Fibroblast of the aortic adventitia (primary cell): ENCODE data around the gene SCOC. TPM values are rescaled to one million over a fixed set of nuclear protein-coding genes. Genes with fewer than 3 reads are reported as not detected.

Source experiments
- DNase-seq: peaks from one replicate; pipeline ENCODE4 v3.0.0-alpha.2; 2010; ENCODE audit warnings: low read depth
- H3K4me3 ChIP-seq: 2 replicates; pipeline ENCODE4 v1.5.1; 2011; ENCODE audit warnings: low read depth, mild to moderate bottlenecking, control low read depth, low read length, moderate library complexity
- total RNA-seq: library from RNA; depleted of rRNA; stranded (reverse); fragments of >200 nt; gene quantifications from 2 replicates; pipeline ENCODE4 v1.2.3, GENCODE V29; 2012; ENCODE audit warnings: low replicate concordance
- TF ChIP-seq, protein P1 (sequence below): IDR thresholded peaks from 2 replicates; pipeline ENCODE4 v1.5.1; 2011; ENCODE audit warnings: mild to moderate bottlenecking, low read length, control low read depth, inconsistent platforms; ENCODE audit not compliant: insufficient read depth

Gene SCOC
- total RNA-seq, 1 donor = 92.7 TPM

DNA sequence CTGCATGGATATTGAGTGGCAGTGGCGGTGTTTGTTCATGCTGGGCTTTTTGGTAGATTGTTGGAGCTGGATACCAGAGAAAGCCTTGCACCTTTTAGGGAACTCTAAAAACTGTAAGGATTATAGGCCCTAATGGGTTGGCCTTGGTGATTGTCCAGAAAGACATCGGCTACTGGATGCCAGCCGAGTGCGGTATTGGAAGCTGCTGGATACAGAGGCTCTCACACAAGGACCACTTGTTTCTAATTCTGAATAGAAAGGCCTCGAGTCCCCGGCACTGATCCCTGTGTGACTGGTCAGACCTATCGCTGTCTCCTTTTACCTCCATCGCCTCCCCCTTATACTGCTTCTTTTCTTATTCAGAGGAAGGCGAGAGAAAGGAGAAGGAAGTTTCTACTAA lies 27.3 kb upstream of the SCOC start:
- no peak for DNase-seq

DNA sequence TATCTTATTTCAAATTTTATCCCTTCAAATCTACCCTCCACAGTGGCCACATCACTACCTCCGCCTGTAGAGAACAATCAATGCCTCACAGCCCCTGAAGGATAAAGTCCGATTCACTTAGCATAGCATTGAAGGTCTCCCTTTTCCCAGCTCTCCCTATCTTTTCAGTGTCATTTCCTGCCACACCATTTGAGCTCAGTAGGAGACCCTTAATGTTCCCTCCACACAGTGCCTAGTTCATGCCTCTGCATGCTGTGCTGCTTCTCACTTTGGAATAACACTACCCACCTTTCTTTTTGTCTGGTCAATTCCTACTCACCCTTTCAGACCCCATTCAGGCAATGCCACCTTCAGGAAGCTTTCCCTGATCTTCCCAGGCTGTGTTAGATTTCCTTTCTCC lies 23.6 kb upstream of the SCOC start:
- DNase-seq = no peak
- TF ChIP-seq, protein P1, sequence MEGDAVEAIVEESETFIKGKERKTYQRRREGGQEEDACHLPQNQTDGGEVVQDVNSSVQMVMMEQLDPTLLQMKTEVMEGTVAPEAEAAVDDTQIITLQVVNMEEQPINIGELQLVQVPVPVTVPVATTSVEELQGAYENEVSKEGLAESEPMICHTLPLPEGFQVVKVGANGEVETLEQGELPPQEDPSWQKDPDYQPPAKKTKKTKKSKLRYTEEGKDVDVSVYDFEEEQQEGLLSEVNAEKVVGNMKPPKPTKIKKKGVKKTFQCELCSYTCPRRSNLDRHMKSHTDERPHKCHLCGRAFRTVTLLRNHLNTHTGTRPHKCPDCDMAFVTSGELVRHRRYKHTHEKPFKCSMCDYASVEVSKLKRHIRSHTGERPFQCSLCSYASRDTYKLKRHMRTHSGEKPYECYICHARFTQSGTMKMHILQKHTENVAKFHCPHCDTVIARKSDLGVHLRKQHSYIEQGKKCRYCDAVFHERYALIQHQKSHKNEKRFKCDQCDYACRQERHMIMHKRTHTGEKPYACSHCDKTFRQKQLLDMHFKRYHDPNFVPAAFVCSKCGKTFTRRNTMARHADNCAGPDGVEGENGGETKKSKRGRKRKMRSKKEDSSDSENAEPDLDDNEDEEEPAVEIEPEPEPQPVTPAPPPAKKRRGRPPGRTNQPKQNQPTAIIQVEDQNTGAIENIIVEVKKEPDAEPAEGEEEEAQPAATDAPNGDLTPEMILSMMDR = no peak
- no peak overlapping the region for H3K4me3 ChIP-seq

More for the DNA sequence above, 27.3 kb upstream of the SCOC start:
- TF ChIP-seq, protein P1 = no peak
- no peak overlapping the region for H3K4me3 ChIP-seq

DNA sequence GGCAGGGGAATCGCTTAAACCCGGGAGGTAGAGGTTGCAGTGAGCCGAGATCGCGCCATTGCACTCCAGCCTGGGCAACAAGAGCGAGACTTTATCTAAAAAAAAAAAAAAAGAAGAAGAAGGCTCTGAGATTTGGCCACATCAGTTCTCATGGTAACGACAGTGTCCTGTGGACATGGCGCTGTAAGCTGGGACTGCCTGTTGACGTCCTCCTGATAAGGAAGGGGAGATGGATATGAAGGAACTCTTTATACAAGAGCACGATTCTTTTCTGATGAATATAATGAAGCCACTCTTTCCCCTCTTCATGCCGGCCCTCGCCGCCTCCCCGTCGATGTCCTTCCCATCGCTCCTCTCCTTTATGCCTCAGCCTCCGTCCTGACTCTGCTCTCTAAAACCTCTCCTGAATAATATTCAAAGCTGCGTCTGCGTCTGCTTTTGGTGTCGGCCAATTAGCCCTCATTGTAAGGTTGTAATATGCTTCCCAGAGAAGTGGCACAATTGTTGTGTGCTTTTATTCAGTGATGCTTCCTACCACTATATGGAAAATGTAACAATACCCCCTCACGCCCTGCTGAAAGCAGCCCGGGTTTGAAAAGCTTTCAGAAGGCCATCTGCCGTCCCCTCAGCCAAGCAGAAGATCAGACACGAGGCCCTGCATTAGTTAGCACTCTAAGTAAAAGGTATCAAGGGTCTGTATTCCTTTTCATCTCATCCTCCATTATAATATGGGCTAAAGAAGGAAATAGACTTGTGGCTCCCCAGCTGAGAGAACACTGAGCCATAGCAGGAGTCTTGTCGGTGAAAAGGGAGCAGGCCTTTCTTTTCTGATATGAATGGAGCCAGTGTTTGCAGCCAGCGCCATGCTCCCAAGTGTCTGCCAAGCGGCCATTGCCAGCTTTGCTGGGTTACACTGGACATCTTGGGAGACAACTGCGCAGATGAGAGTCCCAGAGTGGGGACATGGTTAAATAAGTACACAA lies 22.1 kb upstream of the SCOC start:
- H3K4me3 ChIP-seq = no peak overlapping the region
- TF ChIP-seq, protein P1 = no peak
- no peak for DNase-seq

DNA sequence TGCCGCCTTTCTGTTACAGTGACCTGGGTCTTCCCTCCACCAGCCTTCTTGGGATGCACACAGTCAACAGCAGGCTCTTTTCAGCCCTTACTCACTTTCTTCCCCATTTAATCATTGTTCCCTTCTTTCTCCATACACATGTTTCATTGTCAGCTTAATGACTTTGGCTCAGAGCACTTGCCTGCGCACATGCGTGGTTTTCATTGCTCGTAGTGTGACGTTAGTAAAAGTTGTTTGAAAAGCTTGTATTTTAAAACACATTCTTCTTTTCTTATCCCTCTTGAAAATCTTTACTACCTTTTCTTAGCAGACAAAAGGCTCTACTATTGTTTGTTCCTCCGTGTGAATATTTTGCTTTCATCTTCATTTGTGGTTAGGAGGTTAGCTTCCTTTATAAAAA lies 19.7 kb upstream of the SCOC start:
- H3K4me3 ChIP-seq = no peak overlapping the region
- DNase-seq = no peak
- TF ChIP-seq, protein P1 = no peak

DNA sequence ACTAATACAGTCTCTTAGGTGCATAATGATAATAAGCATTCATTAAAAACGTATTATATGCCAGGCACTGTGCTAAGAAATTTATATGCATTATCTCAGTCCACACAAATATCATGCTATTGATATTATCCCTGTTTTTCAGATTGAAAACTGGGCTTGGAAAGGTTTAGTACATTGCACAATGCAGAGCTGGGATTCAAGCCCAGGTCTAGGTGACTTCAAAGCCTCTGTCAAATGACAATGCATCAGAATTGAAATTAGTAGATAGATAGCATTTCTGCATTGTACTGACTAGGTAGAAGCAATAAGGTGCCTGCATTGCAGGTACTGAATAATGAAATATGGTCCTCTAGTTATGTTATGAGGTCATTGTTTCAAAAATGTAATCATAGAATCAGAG lies 18.2 kb upstream of the SCOC start:
- no peak overlapping the region for H3K4me3 ChIP-seq
- DNase-seq = no peak
- TF ChIP-seq, protein P1 = no peak

DNA sequence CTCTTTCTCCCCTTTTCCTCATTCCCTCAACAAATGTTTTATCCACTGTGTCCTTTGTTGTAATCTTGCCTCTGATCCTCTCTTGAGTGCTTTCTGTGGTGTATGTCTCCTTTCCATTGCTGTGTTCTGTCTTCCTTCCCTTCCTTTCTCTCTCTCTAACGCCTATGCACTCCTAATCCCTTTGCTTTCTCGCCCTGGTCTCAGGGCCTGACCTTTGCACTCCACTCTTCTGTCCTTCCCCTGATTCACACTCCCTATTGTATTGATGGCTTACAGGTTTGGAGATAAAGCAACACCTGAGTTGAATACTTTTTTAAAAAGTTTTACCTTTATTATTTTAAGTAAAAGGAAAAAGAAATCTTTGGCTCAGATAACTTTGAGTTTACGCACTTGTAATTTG lies 15.6 kb upstream of the SCOC start:
- no peak for DNase-seq
- TF ChIP-seq, protein P1 = no peak
- no peak overlapping the region for H3K4me3 ChIP-seq
